Measurements from ENCODE around the gene MBTPS1. TPM values are rescaled to one million over a fixed set of nuclear protein-coding genes. Genes with fewer than 3 reads are reported as not detected.

MBTPS1 gene
- total RNA-seq, 4 donors from 2014 or later = 36.3 to 77.6 (median 53.0) TPM

DNA sequence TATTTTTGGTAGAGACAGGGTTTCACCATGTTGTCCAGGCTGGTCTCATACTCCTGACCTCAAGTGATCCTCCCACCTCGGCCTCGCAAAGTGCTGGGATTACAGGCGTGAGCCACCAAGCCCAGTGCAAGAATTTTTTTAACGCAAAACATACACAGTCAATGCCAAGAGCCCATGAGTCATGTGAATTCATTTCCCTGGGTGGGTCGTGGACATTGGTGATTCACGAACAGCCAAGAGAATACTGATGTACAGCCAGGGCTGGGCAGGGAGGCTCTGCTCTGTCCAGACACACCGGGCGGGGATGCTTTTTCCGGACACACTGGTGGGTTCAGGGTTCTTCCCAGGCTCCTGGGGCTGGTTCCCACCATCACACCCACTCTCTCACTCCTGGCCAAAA is 91.9 kb downstream of the MBTPS1 start:
- Histone ChIP-seq H3K36me3 (no peaks in the 10 kb centered on the region), H3K9me3 (peaks cover 0 to 17% (median 7%) of the 10 kb centered on the region in 3 donors), H3K27me3 (peaks cover 0 to 48% (median 0%) of the 10 kb centered on the region in 4 donors), H3K4me3 (no peak overlapping the region), H3K4me1 (peaks cover 0 to 13% (median 0%) of the 10 kb centered on the region in 3 donors), H3K27ac (peak overlapping the region in 1 of 4 donors; percentile 33)
- 33 to 38% methylated on average over 6 to 9 of the region's 9 CpGs for WGBS, 2 donors
- TF ChIP-seq POLR2A (IDR thresholded peaks at IDR 0.05) = no peak
- TF ChIP-seq, protein P1, sequence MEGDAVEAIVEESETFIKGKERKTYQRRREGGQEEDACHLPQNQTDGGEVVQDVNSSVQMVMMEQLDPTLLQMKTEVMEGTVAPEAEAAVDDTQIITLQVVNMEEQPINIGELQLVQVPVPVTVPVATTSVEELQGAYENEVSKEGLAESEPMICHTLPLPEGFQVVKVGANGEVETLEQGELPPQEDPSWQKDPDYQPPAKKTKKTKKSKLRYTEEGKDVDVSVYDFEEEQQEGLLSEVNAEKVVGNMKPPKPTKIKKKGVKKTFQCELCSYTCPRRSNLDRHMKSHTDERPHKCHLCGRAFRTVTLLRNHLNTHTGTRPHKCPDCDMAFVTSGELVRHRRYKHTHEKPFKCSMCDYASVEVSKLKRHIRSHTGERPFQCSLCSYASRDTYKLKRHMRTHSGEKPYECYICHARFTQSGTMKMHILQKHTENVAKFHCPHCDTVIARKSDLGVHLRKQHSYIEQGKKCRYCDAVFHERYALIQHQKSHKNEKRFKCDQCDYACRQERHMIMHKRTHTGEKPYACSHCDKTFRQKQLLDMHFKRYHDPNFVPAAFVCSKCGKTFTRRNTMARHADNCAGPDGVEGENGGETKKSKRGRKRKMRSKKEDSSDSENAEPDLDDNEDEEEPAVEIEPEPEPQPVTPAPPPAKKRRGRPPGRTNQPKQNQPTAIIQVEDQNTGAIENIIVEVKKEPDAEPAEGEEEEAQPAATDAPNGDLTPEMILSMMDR (IDR thresholded peaks at IDR 0.05) = no peak
- DNase-seq = no peak
- intact Hi-C loops (cut with DNase I) = no loop called here

DNA sequence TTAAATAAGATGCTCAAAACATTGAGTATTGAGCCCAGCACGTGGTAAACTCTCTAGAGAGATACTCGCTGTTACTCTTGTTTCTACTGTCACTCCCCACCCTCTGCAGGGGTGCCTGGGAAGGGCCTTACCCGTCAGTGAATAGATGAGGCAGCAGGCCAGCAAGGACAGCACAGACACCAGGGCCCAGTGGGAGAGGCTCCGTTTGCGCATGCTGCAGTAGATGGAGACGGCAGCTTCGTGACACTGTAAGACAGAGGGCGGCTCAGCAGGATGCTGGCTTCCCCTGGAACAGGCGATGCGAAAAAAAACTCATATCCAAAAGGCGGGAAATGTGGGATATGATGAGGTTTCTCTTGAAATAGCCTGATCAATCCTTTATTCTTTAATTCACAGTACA is 94.1 kb downstream of the MBTPS1 start:
- peaks cover 0 to 13% (median 0%) of the 10 kb centered on the region in 3 donors for H3K4me1 ChIP-seq
- H3K27ac ChIP-seq = no peak overlapping the region
- peaks cover 0 to 41% (median 0%) of the 10 kb centered on the region in 4 donors for H3K27me3 ChIP-seq
- 74 to 79% methylated on average over 8 to 10 of the region's 11 CpGs for WGBS, 2 donors
- peaks cover 0 to 17% (median 7%) of the 10 kb centered on the region in 3 donors for H3K9me3 ChIP-seq
- TF ChIP-seq, protein P1 (IDR thresholded peaks at IDR 0.05) = no peak
- TF ChIP-seq POLR2A (IDR thresholded peaks at IDR 0.05) = no peak
- no peaks in the 10 kb centered on the region for H3K36me3 ChIP-seq
- DNase-seq = no peak
- intact Hi-C loops (cut with DNase I) = no loop called here
- H3K4me3 ChIP-seq = no peak overlapping the region

DNA sequence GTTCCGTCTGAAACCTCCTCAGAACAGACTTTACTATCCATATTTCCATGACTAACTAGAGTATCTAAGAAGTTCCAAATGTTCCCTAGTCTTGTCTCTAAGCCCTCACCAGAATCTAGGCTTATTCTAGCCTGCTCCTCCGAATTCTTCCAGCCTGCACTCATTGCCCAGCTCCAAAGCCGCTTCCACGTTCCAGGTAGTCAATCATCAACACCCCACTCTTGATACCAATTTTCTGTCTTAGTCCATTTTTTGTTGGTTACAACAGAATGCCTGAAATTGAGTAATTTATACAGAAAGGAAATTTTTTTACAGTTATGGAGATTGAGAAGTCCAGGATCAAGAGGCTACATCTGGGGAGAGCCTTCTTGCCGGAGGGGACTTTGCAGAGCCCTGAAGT is 95.3 kb downstream of the MBTPS1 start:
- intact Hi-C loops (cut with DNase I) = no loop called here

DNA sequence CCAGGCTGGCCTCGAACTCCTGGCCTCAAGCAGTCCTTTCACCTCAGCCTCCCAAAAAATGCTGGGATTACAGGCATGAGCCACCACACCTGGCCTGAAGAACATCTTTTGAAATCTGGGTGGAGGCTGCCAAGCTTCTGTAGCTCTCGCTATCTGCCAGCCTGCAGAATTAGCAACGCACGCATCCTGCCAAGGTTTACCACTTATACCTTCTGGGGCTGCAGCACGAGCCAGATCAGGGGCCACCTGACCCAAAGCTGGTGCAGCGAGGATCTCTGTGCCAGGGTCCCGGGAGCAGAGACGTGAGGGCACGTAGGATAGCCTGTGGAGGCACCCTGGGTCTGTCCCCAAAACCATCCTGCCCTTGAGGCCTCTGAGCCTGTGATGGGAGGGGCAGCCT is 96.4 kb downstream of the MBTPS1 start:
- WGBS, 2 donors = 71 to 100% methylated on average over 3 to 9 of the region's 9 CpGs

More for the DNA sequence above, 95.3 kb downstream of the MBTPS1 start:
- 77 to 90% methylated on average over 4 to 5 of the region's 5 CpGs for WGBS, 2 donors
- Histone ChIP-seq H3K9me3 (peaks cover 0 to 17% (median 7%) of the 10 kb centered on the region in 3 donors), H3K4me3 (no peak overlapping the region), H3K36me3 (no peaks in the 10 kb centered on the region), H3K4me1 (peaks cover 0 to 13% (median 0%) of the 10 kb centered on the region in 3 donors), H3K27me3 (peaks cover 0 to 32% (median 0%) of the 10 kb centered on the region in 4 donors), H3K27ac (no peak overlapping the region)
- TF ChIP-seq POLR2A (IDR thresholded peaks at IDR 0.05) = no peak
- TF ChIP-seq, protein P1 (IDR thresholded peaks at IDR 0.05) = no peak
- no peak for DNase-seq

DNA sequence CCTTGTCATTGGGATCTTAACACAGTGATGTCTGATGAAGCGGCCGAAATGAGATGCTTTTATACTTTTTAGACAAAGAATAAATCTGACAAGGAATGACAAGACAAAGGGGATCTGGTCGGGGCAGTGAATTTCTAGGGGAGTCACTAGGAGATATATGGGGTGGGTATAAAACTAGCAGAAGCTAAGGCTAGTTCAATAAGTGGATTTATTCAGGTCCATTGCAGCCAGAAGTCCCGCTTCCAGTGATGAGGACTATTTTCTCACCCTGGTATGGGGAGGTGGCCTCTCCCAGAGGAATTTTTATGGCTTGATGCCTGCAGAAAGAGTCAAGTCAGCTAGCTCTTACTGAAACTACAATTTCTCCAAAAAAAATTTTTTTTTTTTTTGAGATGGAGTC is 98.0 kb downstream of the MBTPS1 start:
- Histone ChIP-seq H3K9me3 (peaks cover 0 to 17% (median 7%) of the 10 kb centered on the region in 3 donors), H3K4me1 (peaks cover 0 to 6% (median 0%) of the 10 kb centered on the region in 3 donors), H3K4me3 (no peak overlapping the region), H3K36me3 (no peaks in the 10 kb centered on the region), H3K27ac (no peak overlapping the region), H3K27me3 (peaks cover 0 to 19% (median 0%) of the 10 kb centered on the region in 4 donors)
- WGBS, 2 donors = 87 to 88% methylated on average over 4 of the region's 4 CpGs
- TF ChIP-seq, protein P1 (IDR thresholded peaks at IDR 0.05) = no peak
- no peak for TF ChIP-seq POLR2A (IDR thresholded peaks at IDR 0.05)
- DNase-seq = no peak
- intact Hi-C loops (cut with DNase I) = no loop called here

More for the DNA sequence above, 96.4 kb downstream of the MBTPS1 start:
- no peak overlapping the region for H3K27ac ChIP-seq
- DNase-seq = no peak
- peaks cover 0 to 9% (median 0%) of the 10 kb centered on the region in 3 donors for H3K4me1 ChIP-seq
- TF ChIP-seq POLR2A (IDR thresholded peaks at IDR 0.05) = no peak
- TF ChIP-seq, protein P1 (IDR thresholded peaks at IDR 0.05) = no peak
- peaks cover 0 to 17% (median 7%) of the 10 kb centered on the region in 3 donors for H3K9me3 ChIP-seq
- H3K36me3 ChIP-seq = no peaks in the 10 kb centered on the region
- H3K4me3 ChIP-seq = no peak overlapping the region
- intact Hi-C loops (cut with DNase I) = no loop called here
- H3K27me3 ChIP-seq = peaks cover 0 to 22% (median 0%) of the 10 kb centered on the region in 4 donors

Measured in esophagus squamous epithelium (tissue), 5 donors.